ENCODE measurements around the gene TPRX2.

DNA sequence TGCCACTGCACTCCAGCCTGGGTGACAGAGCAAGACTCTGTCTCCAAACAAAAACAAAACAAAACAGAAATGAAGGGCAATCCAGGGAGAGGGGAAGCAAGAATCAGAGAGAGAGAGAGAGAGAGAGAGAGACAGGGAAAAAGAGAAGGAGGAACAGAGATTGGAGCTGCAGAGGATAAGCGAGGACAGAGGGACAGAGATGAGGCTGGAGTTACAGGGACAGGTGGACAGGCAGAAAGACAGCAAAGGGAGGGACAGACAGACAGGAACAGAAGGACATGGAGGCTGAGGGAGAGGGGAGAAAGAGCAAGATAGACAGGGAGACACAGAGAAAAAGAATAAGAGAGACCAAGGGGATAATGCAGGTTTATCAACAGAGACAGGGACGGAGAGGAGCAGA lies 38.6 kb upstream of the TPRX2 start:
- TF ChIP-seq, protein P1, sequence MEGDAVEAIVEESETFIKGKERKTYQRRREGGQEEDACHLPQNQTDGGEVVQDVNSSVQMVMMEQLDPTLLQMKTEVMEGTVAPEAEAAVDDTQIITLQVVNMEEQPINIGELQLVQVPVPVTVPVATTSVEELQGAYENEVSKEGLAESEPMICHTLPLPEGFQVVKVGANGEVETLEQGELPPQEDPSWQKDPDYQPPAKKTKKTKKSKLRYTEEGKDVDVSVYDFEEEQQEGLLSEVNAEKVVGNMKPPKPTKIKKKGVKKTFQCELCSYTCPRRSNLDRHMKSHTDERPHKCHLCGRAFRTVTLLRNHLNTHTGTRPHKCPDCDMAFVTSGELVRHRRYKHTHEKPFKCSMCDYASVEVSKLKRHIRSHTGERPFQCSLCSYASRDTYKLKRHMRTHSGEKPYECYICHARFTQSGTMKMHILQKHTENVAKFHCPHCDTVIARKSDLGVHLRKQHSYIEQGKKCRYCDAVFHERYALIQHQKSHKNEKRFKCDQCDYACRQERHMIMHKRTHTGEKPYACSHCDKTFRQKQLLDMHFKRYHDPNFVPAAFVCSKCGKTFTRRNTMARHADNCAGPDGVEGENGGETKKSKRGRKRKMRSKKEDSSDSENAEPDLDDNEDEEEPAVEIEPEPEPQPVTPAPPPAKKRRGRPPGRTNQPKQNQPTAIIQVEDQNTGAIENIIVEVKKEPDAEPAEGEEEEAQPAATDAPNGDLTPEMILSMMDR (IDR thresholded peaks at IDR 0.05), result no peak
- no peak for TF ChIP-seq POLR2A (IDR thresholded peaks at IDR 0.05)
